GM12874 (cell line): ENCODE results near the gene ERP44.

ENCODE experiments used
- TF ChIP-seq, protein P1 (sequence below): IDR thresholded peaks from 2 replicates; pipeline ENCODE4 v1.5.1; 2011; ENCODE audit warnings: low read depth, mild to moderate bottlenecking, control low read depth, low read length, moderate library complexity; ENCODE audit not compliant: insufficient read depth

Gene ERP44

GRCh38 chr9:99970481-99970880 lies 128.3 kb downstream of the ERP44 start:
- TF ChIP-seq, protein P1, sequence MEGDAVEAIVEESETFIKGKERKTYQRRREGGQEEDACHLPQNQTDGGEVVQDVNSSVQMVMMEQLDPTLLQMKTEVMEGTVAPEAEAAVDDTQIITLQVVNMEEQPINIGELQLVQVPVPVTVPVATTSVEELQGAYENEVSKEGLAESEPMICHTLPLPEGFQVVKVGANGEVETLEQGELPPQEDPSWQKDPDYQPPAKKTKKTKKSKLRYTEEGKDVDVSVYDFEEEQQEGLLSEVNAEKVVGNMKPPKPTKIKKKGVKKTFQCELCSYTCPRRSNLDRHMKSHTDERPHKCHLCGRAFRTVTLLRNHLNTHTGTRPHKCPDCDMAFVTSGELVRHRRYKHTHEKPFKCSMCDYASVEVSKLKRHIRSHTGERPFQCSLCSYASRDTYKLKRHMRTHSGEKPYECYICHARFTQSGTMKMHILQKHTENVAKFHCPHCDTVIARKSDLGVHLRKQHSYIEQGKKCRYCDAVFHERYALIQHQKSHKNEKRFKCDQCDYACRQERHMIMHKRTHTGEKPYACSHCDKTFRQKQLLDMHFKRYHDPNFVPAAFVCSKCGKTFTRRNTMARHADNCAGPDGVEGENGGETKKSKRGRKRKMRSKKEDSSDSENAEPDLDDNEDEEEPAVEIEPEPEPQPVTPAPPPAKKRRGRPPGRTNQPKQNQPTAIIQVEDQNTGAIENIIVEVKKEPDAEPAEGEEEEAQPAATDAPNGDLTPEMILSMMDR, result no peak

- TF ChIP-seq, protein P1, result no peak
These were observed 131.3 kb downstream of the ERP44 start for GRCh38 chr9:99967457-99967856.

DNA sequence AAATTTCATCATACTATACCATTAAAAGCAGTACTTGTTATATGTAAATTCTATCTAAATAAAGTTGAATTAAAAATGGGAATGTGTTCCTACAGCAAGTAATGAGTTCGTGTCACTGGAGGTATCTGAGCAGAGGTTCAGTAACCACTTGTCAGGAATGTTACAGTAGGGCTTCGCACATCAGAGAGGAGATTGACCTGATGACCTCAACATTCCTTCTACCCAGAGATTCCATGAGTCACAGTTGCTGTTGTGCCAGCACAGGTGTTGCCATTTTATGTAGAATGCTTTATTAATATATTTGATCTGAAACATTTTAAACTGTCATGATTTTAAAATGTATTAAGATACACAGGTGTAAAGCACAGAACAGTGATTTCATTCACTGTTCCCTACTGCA lies 132.1 kb downstream of the ERP44 start:
- TF ChIP-seq, protein P1, result no peak

GRCh38 chr9:99966001-99966400 lies 132.8 kb downstream of the ERP44 start:
- TF ChIP-seq, protein P1, result no peak

DNA sequence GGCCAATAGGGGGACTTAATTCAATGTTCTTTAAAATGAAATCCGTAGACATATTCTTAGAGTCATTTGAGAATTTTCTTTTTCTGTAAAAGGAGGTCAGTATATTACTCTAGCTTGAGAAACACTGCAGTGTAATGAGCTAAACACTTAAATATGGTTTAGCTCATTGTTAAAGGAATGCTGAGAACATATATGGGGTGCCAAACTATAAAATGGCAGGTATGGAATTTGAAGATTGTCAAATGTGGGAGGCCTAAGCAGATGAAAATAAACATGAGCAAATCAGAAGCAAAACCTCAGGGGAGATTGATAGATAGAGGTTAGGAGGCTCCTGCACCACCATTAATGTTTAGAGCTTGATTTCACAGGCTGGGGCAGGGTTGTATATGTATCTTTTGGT lies 134.5 kb downstream of the ERP44 start:
- TF ChIP-seq, protein P1, result no peak

DNA sequence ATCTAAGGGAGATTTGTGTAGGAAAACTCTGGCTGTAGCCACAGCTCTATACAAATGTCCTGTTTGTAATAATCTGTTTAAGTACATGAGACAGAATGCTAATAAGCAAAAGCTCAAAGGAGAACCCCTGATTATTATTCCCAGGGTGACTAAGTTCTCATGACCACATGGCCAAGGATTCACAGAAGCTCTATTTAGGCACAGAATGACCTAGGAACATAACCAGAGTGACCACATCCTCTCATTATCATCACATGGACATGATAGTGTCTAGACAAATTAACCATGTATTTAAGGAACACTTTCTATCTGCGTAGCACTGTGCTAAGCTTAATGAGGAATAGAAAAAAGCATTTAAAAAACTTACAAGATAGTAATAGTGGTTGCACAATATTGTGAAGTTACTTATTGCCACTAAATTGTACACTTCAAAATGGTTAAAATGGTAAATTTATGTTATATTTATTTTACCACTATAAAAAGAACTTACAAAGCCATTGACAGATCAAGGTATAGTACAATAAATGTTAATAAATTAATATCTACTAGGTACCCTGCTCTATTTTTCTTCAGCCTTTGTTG lies 136.0 kb downstream of the ERP44 start:
- TF ChIP-seq, protein P1, result no peak

DNA sequence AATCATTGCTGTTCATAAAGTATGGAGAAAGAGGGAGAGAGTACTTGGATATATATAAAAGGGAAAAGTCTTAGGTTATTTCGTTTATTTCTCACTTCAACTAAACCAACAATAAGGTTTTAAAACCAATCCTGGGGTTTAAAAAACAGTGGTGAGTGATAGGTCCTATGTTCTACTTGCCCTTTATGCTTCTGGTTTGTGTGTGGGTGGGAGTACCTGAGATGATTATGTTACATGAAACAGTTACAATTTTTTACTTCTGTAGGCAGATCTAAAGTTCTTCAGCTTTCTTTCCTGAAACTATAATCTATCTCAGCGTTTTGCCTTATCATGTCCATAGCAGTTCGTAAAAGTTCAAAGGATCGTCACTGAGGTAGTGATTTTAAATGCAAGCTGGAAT lies 143.2 kb downstream of the ERP44 start:
- TF ChIP-seq, protein P1, result no peak
